A673 (cell line): Measurements from ENCODE around the gene SLITRK4.

Experiments
- EZH2 ChIP-seq: fragments of 200-600 bp; sonication (generic); IDR thresholded peaks from 2 replicates; pipeline ENCODE4 v1.6.1; 2017; ENCODE audit warnings: borderline replicate concordance, low read depth, mild to moderate bottlenecking, mixed read lengths, antibody characterized with exemption, low read length; ENCODE audit not compliant: poor library complexity, severe bottlenecking
- TF ChIP-seq, protein P1 (sequence below): fragments of 300-800, 200-600 bp; sonication (generic); conservative IDR thresholded peaks from 2 replicates; pipeline ENCODE4 v1.5.1; 2017; ENCODE audit warnings: low read depth, mild to moderate bottlenecking, antibody characterized with exemption, low read length, moderate library complexity, mixed read lengths

DNA sequence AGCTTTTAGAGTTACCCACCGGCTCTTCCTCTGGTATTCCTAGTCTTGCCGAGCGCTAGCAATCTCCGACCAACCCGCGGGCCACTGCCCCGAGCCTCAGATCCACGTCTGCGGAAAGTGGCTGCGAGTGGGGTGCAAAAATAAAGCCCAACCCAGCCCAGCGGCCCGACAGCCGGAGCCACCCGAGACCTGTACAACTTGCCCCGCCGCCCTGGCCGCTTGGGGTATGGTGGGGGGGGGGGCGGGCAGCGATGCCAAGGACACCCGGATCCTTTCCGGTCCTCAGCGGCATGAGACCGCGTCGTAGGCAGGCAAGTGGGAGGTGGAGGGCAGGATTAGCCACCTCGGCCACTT, 1.6 kb downstream of the SLITRK4 start:
- no peak for TF ChIP-seq EZH2
- TF ChIP-seq, protein P1, sequence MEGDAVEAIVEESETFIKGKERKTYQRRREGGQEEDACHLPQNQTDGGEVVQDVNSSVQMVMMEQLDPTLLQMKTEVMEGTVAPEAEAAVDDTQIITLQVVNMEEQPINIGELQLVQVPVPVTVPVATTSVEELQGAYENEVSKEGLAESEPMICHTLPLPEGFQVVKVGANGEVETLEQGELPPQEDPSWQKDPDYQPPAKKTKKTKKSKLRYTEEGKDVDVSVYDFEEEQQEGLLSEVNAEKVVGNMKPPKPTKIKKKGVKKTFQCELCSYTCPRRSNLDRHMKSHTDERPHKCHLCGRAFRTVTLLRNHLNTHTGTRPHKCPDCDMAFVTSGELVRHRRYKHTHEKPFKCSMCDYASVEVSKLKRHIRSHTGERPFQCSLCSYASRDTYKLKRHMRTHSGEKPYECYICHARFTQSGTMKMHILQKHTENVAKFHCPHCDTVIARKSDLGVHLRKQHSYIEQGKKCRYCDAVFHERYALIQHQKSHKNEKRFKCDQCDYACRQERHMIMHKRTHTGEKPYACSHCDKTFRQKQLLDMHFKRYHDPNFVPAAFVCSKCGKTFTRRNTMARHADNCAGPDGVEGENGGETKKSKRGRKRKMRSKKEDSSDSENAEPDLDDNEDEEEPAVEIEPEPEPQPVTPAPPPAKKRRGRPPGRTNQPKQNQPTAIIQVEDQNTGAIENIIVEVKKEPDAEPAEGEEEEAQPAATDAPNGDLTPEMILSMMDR: no peak
